ENCODE results near the gene NEUROD1. TPM values are rescaled to one million over a fixed set of nuclear protein-coding genes. Genes with fewer than 3 reads are reported as not detected.

The NEUROD1 gene
- not detected in 2 replicates for total RNA-seq

DNA sequence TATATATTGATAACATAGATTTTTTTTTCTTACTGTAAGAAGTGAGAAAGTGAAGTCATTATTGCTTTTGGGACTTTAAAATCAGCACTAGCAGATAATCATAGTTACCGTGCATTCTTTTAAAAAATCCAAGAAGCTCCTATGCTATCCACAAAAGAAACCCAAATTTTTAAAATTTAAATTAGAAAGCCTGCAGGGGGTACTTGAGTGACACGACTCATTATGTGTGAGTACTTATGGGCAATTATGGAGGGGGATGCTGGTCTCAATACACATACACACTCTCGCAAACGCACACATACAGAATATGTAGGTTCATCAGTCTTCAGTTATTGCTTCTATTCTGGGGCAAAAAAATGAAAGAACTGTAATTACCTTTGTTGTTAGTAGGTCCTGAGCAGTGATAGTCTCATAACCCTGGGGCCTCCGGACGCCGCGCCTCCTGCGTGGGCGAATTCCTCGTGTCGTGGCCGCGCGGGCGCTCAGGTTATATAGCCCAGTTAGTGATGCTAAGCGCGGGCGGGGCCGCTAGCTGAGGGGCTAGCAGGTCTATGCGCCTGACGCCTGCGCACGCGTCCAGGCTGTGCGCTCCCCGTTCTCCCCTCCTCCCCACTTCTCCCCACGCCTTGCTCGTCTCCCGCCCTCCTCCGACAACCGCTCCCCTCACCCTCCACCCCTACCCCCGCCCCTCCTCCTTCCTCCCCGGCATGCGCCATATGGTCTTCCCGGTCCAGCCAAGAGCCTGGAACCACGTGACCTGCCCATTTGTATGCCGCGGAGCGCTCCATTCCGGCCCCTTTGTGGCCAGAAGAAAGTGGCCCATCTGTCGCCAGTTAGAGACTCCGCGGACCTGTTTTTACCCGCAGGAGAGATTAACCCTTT is at the start of gene NEUROD1:
TSS of gene NEUROD1 (minus strand) at position 463 of the 882 bp plus-strand sequence. CDS start 1,657 bp downstream, outside the sequence.

GRCh38 chr2:181656450-181657291 is 23.6 kb downstream of the NEUROD1 start, which contains the start of gene CERKL:
TSS of gene CERKL (minus strand) at chr2:181657105. CDS start at chr2:181657006, 99 bp downstream.

Other genes starting within 250 kb of the NEUROD1 start
- under 0.01 and 3.1 TPM in 2 replicates for gene ITGA4, start 223.1 kb downstream of the NEUROD1 start, total RNA-seq
- 0.72 TPM in 1 of 2 replicates, not detected in the other for gene CERKL, start 23.4 kb downstream of the NEUROD1 start, total RNA-seq
- 142 and 157 TPM in 2 replicates for gene ITPRID2, start 211.2 kb upstream of the NEUROD1 start, total RNA-seq

All from tracheal epithelial cell (primary cell).